ENCODE results near the gene NOTCH3. TPM values are rescaled to one million over a fixed set of nuclear protein-coding genes. Genes with fewer than 3 reads are reported as not detected.
A peak's percentile ranks its signal among the peaks of the same experiment; 100 is the strongest.

The NOTCH3 gene
- total RNA-seq, 1 experiment from 2014 or later = 153 TPM

DNA sequence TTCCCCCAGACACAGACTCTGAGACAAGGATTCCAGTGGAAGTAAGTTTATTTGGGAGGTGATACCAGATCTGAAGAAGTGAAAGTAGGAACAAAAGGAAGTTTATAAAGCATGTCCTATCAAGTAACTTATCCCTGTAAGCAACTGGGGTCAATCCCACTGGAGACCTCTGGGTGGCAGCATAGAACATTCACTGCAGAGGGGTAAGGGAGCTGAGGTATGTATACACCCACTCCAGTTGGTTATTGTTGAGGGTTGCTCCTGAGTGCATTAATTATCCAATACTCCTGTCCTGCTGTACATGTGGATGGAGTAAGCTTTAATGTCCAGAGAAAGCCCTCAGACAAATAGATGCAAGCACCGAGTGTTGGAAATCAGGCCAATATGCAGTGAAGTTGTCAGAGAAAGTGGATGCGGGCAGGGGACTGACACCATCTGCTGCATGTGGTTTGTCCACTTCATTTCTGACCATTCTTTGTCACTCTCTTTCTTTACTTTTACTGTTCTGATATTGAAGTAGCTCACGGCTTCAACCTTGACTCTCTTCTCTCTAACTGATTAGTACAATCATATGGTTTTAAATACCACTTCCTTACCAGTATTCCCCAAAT lies 46.7 kb downstream of the NOTCH3 start:
- no peak for TF ChIP-seq JUN (CRISPR knock-in tag; IDR thresholded peaks at IDR 0.05)
- TF ChIP-seq, protein P1, sequence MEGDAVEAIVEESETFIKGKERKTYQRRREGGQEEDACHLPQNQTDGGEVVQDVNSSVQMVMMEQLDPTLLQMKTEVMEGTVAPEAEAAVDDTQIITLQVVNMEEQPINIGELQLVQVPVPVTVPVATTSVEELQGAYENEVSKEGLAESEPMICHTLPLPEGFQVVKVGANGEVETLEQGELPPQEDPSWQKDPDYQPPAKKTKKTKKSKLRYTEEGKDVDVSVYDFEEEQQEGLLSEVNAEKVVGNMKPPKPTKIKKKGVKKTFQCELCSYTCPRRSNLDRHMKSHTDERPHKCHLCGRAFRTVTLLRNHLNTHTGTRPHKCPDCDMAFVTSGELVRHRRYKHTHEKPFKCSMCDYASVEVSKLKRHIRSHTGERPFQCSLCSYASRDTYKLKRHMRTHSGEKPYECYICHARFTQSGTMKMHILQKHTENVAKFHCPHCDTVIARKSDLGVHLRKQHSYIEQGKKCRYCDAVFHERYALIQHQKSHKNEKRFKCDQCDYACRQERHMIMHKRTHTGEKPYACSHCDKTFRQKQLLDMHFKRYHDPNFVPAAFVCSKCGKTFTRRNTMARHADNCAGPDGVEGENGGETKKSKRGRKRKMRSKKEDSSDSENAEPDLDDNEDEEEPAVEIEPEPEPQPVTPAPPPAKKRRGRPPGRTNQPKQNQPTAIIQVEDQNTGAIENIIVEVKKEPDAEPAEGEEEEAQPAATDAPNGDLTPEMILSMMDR (IDR thresholded peaks at IDR 0.05) = peak; percentile 55
- Mint-ChIP-seq H3K36me3 (peaks cover 7% of the 10 kb centered on the region), H3K27ac (no peak overlapping the region), H3K9me3 (peaks cover 19% of the 10 kb centered on the region), H3K4me3 (no peak overlapping the region), H3K4me1 (no peaks in the 10 kb centered on the region; the same call in 1 of the 2 replicates), H3K27me3 (ENCODE audit: low read depth) (peaks cover 3% of the 10 kb centered on the region; the same call in 1 of the 2 replicates)
- ATAC-seq (peak; percentile 75), DNase-seq (ENCODE audit: low spot score) (peak; percentile 82)
- ChIA-PET CTCF (interaction anchor here (0.5 to 7.4 kb wide), 43 partner anchors 9 to 403 kb away, joined by 3 to 103 read pairs (median 5); partner anchors contain the start of genes AKAP8, AKAP8L, EPHX3 and OR1I1), POLR2A (no interaction called here)

- TF ChIP-seq ZNF232 (CRISPR knock-in tag; IDR thresholded peaks at IDR 0.05) (no peak), CREM (CRISPR knock-in tag; IDR thresholded peaks at IDR 0.05) (no peak), ZNF423 (CRISPR knock-in tag; IDR thresholded peaks at IDR 0.05) (no peak), TP53 (CRISPR knock-in tag; IDR thresholded peaks at IDR 0.05) (no peak), ATF1 (CRISPR knock-in tag; IDR thresholded peaks at IDR 0.05) (no peak), ZNF281 (CRISPR knock-in tag; IDR thresholded peaks at IDR 0.05) (no peak), JAZF1 (CRISPR knock-in tag; IDR thresholded peaks at IDR 0.05) (no peak), PRRX2 (CRISPR knock-in tag; IDR thresholded peaks at IDR 0.05) (no peak), ZNF396 (CRISPR knock-in tag; IDR thresholded peaks at IDR 0.05; ENCODE audit: borderline replicate concordance) (no peak), ZNF121 (CRISPR knock-in tag; IDR thresholded peaks at IDR 0.05) (no peak), ERG (CRISPR knock-in tag; IDR thresholded peaks at IDR 0.05) (no peak)
- TF ChIP-seq, protein P2, sequence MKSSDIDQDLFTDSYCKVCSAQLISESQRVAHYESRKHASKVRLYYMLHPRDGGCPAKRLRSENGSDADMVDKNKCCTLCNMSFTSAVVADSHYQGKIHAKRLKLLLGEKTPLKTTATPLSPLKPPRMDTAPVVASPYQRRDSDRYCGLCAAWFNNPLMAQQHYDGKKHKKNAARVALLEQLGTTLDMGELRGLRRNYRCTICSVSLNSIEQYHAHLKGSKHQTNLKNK (CRISPR knock-in tag; IDR thresholded peaks at IDR 0.05) = no peak
- TF ChIP-seq, protein P3, sequence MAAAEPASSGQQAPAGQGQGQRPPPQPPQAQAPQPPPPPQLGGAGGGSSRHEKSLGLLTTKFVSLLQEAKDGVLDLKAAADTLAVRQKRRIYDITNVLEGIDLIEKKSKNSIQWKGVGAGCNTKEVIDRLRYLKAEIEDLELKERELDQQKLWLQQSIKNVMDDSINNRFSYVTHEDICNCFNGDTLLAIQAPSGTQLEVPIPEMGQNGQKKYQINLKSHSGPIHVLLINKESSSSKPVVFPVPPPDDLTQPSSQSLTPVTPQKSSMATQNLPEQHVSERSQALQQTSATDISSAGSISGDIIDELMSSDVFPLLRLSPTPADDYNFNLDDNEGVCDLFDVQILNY (CRISPR knock-in tag; IDR thresholded peaks at IDR 0.05) = no peak
- H3K27me3 Mint-ChIP-seq (ENCODE audit: low read depth) = peaks cover 3% of the 10 kb centered on the region; the same call in 1 of the 2 replicates
Measured at GRCh38 chr19:15149737-15150136, 51.1 kb downstream of the NOTCH3 start.

GRCh38 chr19:15147090-15147489 lies 53.7 kb downstream of the NOTCH3 start:
- POLR2A ChIA-PET = no interaction called here
- Mint-ChIP-seq H3K4me1 (no peaks in the 10 kb centered on the region), H3K36me3 (no peaks in the 10 kb centered on the region), H3K27me3 (ENCODE audit: low read depth) (peaks cover 5% of the 10 kb centered on the region; the same call in 1 of the 2 replicates), H3K27ac (no peak overlapping the region), H3K4me3 (no peak overlapping the region), H3K9me3 (peaks cover 8% of the 10 kb centered on the region)
- ATAC-seq (no peak), DNase-seq (ENCODE audit: low spot score) (no peak)
- CTCF ChIA-PET = interaction anchor here (0.5 to 1.4 kb wide), 3 partner anchors 46 to 62 kb away, joined by 3 to 6 read pairs (median 3); no protein-coding TSS in a partner anchor
- TF ChIP-seq RELA (CRISPR knock-in tag; IDR thresholded peaks at IDR 0.05; ENCODE audit: borderline replicate concordance) (no peak), FOXK1 (CRISPR knock-in tag; IDR thresholded peaks at IDR 0.05) (no peak), SOX15 (CRISPR knock-in tag; IDR thresholded peaks at IDR 0.05) (no peak), FOXP4 (CRISPR knock-in tag; IDR thresholded peaks at IDR 0.05) (no peak)
- TF ChIP-seq, protein P4, sequence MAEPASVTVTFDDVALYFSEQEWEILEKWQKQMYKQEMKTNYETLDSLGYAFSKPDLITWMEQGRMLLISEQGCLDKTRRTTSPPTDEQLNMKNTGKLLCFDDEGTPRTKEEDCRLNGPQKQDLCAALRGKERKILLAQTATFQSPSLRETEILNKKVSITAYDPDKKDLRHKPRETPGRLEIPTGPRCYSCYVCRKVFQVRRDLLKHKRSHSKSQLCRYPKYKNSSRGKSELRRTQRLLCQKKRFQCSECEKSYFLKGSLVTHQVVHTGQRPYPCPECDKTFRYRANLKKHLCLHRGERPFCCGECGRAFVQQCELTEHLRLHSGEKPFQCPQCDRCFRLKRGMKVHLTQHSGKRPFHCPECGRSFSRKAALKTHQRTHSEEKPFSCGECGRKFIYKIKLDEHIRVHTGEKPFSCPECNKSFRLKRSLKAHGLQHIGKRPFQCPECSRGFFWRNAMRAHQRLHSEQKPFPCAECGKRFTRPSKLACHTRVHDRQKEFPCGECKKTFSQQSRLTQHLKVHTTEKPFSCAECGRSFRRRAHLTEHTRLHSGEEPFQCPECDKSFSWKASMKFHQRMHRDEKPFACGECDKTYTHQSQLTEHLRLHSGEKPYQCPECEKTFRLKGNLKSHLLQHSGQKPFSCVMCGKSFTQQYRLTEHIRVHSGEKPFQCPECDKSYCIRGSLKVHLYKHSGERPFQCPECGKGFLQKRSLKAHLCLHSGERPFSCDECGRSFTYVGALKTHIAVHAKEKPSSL (CRISPR knock-in tag; conservative IDR thresholded peaks at IDR 0.05) = no peak

More at GRCh38 chr19:15149737-15150136, 51.1 kb downstream of the NOTCH3 start:
- ATAC-seq = no peak
- DNase-seq (ENCODE audit: low spot score) = no peak
- Mint-ChIP-seq H3K27ac (no peak overlapping the region), H3K4me3 (no peak overlapping the region), H3K36me3 (no peaks in the 10 kb centered on the region), H3K4me1 (no peaks in the 10 kb centered on the region; the same call in 1 of the 2 replicates), H3K9me3 (peaks cover 6% of the 10 kb centered on the region)
- CTCF ChIA-PET = interaction anchor here (1.0 to 7.4 kb wide), 6 partner anchors 23 to 77 kb away, joined by 3 to 103 read pairs (median 6); a partner anchor contains a TSS
- POLR2A ChIA-PET = no interaction called here

Measured in WTC11 (cell line).